ENCODE measurements around the gene CFAP100. TPM values are rescaled to one million over a fixed set of nuclear protein-coding genes. Genes with fewer than 3 reads are reported as not detected.

The CFAP100 gene
- total RNA-seq, 3 donors from 2014 or later (not counting 1 experiment from before 2014, with no cell fraction given), result not detected

- Histone ChIP-seq H3K4me1 (ENCODE audit: control insufficient read depth, insufficient read depth, low read length) (peaks cover 24% of the 10 kb centered on the region), H3K36me3 (ENCODE audit: control insufficient read depth, insufficient read depth, low read length) (no peaks in the 10 kb centered on the region), H3K9me3 (ENCODE audit: control insufficient read depth, insufficient read depth, low read length) (no peaks in the 10 kb centered on the region), H3K27ac (ENCODE audit: low read length) (no peak overlapping the region), H3K27me3 (ENCODE audit: control insufficient read depth, insufficient read depth, low read length) (peaks cover 22% of the 10 kb centered on the region), H3K4me3 (ENCODE audit: low read length) (no peak overlapping the region)
- no peaks in the 10 kb centered on the region for H3K9me3 Mint-ChIP-seq
- H3K4me1 Mint-ChIP-seq, result peaks cover 18 to 25% of the 10 kb centered on the region in 2 donors
- intact Hi-C loops (cut with micrococcal nuclease), result no loop called here
- H3K4me3 Mint-ChIP-seq, result no peak overlapping the region
- TF ChIP-seq CTCF (IDR thresholded peaks at IDR 0.05), result no peak
- ATAC-seq, result no peak
- H3K27me3 Mint-ChIP-seq (ENCODE audit: low read depth in 2 of 2), result peaks cover 21 to 24% of the 10 kb centered on the region in 2 donors
- no peak for DNase-seq
- WGBS (ENCODE audit: insufficient coverage), result 92% methylated on average over 8 of the region's 8 CpGs
- no peaks in the 10 kb centered on the region for H3K36me3 Mint-ChIP-seq
- H3K27ac Mint-ChIP-seq, result no peak overlapping the region
Measured at GRCh38 chr3:126353694-126354321, 40.9 kb upstream of the CFAP100 start.

DNA sequence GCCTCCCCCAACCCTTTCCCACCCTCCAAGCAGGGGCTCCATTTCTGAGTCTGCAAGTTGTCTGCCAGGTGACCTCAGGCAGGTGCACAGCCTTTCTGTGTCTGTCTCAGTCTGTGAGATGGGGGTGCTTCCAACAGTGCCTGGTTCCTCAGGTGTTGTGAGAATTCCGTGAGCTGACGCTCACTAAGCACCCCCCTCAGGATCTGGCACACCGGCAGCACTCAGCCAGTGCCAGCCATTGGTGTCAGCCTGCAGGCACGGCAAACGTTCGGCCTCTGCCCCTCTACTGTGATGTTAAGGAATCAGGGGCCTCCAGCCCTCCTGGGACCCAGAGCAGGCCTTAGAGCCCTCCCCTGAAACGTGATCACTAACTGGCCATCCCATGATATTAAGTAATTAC is 39.9 kb upstream of the CFAP100 start:
- no peaks in the 10 kb centered on the region for H3K36me3 Mint-ChIP-seq
- no peak overlapping the region for H3K27ac ChIP-seq (ENCODE audit: low read length)
- no peak for DNase-seq

GRCh38 chr3:126355251-126355650 is 39.5 kb upstream of the CFAP100 start:
- DNase-seq (no peak), ATAC-seq (no peak)
- intact Hi-C loops (cut with micrococcal nuclease), result no loop called here
- Histone ChIP-seq H3K9me3 (ENCODE audit: control insufficient read depth, insufficient read depth, low read length) (no peaks in the 10 kb centered on the region), H3K4me1 (ENCODE audit: control insufficient read depth, insufficient read depth, low read length) (peaks cover 24% of the 10 kb centered on the region), H3K36me3 (ENCODE audit: control insufficient read depth, insufficient read depth, low read length) (no peaks in the 10 kb centered on the region), H3K4me3 (ENCODE audit: low read length) (no peak overlapping the region), H3K27ac (ENCODE audit: low read length) (no peak overlapping the region), H3K27me3 (ENCODE audit: control insufficient read depth, insufficient read depth, low read length) (peaks cover 29% of the 10 kb centered on the region)
- H3K27me3 Mint-ChIP-seq (ENCODE audit: low read depth in 2 of 2), result peaks cover 34 to 35% of the 10 kb centered on the region in 2 donors
- no peaks in the 10 kb centered on the region for H3K9me3 Mint-ChIP-seq
- no peaks in the 10 kb centered on the region for H3K36me3 Mint-ChIP-seq
- no peak for TF ChIP-seq CTCF (IDR thresholded peaks at IDR 0.05)
- WGBS (ENCODE audit: insufficient coverage), result 60% methylated on average over 3 of the region's 3 CpGs
- peaks cover 18 to 20% of the 10 kb centered on the region in 2 donors for H3K4me1 Mint-ChIP-seq
- H3K4me3 Mint-ChIP-seq, result peak overlapping the region; percentile 82
- H3K27ac Mint-ChIP-seq, result no peak overlapping the region

More for the DNA sequence above, 39.9 kb upstream of the CFAP100 start:
- Histone ChIP-seq H3K27me3 (ENCODE audit: control insufficient read depth, insufficient read depth, low read length) (peaks cover 24% of the 10 kb centered on the region), H3K36me3 (ENCODE audit: control insufficient read depth, insufficient read depth, low read length) (no peaks in the 10 kb centered on the region), H3K4me1 (ENCODE audit: control insufficient read depth, insufficient read depth, low read length) (peaks cover 24% of the 10 kb centered on the region), H3K4me3 (ENCODE audit: low read length) (no peak overlapping the region), H3K9me3 (ENCODE audit: control insufficient read depth, insufficient read depth, low read length) (no peaks in the 10 kb centered on the region)
- TF ChIP-seq CTCF (IDR thresholded peaks at IDR 0.05), result no peak
- Mint-ChIP-seq H3K27ac (no peak overlapping the region), H3K4me1 (peaks cover 18 to 25% of the 10 kb centered on the region in 2 donors), H3K4me3 (no peak overlapping the region), H3K27me3 (ENCODE audit: low read depth in 2 of 2) (peaks cover 29 to 31% of the 10 kb centered on the region in 2 donors), H3K9me3 (no peaks in the 10 kb centered on the region)
- intact Hi-C loops (cut with micrococcal nuclease), result no loop called here
- no peak for ATAC-seq
- 87% methylated on average over 6 of the region's 7 CpGs for WGBS (ENCODE audit: insufficient coverage)

All from natural killer cell (primary cell).